ENCODE results near the gene NR2F6.
"Not testable (repeated sequence)": the region's sequence is repeated elsewhere in the genome, so short reads cannot be mapped to it uniquely, and the experiment has no call there.

The NR2F6 gene

GRCh38 chr19:17210296-17210695 lies 35.4 kb downstream of the NR2F6 start:
- DNase-seq (ENCODE audit: low spot score): no peak

GRCh38 chr19:17209126-17210036 lies 36.3 kb downstream of the NR2F6 start:
- no peak for DNase-seq (ENCODE audit: low spot score)

GRCh38 chr19:17206736-17207581 lies 38.8 kb downstream of the NR2F6 start:
- no peak for DNase-seq (ENCODE audit: low spot score)

- DNase-seq (ENCODE audit: low spot score): no peak
These were observed 40.2 kb downstream of the NR2F6 start for GRCh38 chr19:17205237-17206140.

GRCh38 chr19:17202713-17203112 lies 43.0 kb downstream of the NR2F6 start:
- no peak for DNase-seq (ENCODE audit: low spot score)

GRCh38 chr19:17202249-17202648 lies 43.5 kb downstream of the NR2F6 start:
- DNase-seq (ENCODE audit: low spot score): no peak

- DNase-seq (ENCODE audit: low spot score): no peak
These were observed 45.2 kb downstream of the NR2F6 start for GRCh38 chr19:17200408-17201079.

GRCh38 chr19:17197666-17198065 lies 48.1 kb downstream of the NR2F6 start:
- no peak for DNase-seq (ENCODE audit: low spot score)

- DNase-seq (ENCODE audit: low spot score): no peak
These were observed 49.1 kb downstream of the NR2F6 start for GRCh38 chr19:17196610-17197009.

- no peak for DNase-seq (ENCODE audit: low spot score)
These were observed 50.6 kb downstream of the NR2F6 start for GRCh38 chr19:17195106-17195505.

- DNase-seq (ENCODE audit: low spot score): no peak
These were observed 51.1 kb downstream of the NR2F6 start for GRCh38 chr19:17194608-17195007.

GRCh38 chr19:17192751-17193150 lies 53.0 kb downstream of the NR2F6 start:
- DNase-seq (ENCODE audit: low spot score): no peak

GRCh38 chr19:17191736-17192135 lies 54.0 kb downstream of the NR2F6 start:
- not testable (repeated sequence) for DNase-seq (ENCODE audit: low spot score)

- no peak for DNase-seq (ENCODE audit: low spot score)
These were observed 60.1 kb downstream of the NR2F6 start for GRCh38 chr19:17185590-17185989.

GRCh38 chr19:17184371-17184841 lies 61.3 kb downstream of the NR2F6 start:
- no peak for DNase-seq (ENCODE audit: low spot score)

GRCh38 chr19:17183858-17184321 lies 61.8 kb downstream of the NR2F6 start:
- no peak for DNase-seq (ENCODE audit: low spot score)

- DNase-seq (ENCODE audit: low spot score): no peak
These were observed 62.4 kb downstream of the NR2F6 start for GRCh38 chr19:17183271-17183761.
